GM23248 (cell line): ENCODE data around the gene MME.

Experiments used
- EZH2 ChIP-seq: fragments of 200-600 bp; sonication (generic); IDR thresholded peaks from 2 replicates; pipeline ENCODE4 v1.6.1; 2018; ENCODE audit warnings: antibody characterized with exemption, mild to moderate bottlenecking; ENCODE audit not compliant: insufficient read depth, poor library complexity, severe bottlenecking
- EZH2phosphoT487 ChIP-seq: fragments of 200-600 bp; sonication (generic); IDR thresholded peaks from 2 replicates; pipeline ENCODE4 v1.6.1; 2018; ENCODE audit warnings: antibody characterized with exemption, moderate library complexity, mild to moderate bottlenecking, low read depth; ENCODE audit not compliant: insufficient read depth

- TF ChIP-seq EZH2 (no peak), EZH2phosphoT487 (no peak)
Measured at GRCh38 chr3:155149494-155149893, 69.4 kb downstream of the MME start.
